ENCODE results near the gene LNPEP.

DNA sequence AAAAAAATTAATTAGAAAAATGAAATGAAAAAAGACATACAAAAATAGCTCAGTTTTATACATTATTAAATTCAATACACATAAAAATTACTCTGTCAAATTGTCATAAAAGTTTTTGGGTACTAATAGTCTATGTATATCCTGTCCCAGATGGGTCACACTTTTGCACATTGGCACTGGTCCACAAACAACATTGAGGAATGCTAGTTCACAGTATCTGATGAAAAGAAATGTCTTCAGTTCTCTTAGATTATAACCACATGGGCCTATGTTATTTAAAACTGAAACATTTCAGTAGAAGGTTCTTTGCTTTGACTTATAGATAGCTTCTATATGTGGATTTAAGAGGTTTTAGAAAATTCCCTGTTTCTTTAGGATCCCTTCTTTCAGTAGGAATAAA lies 39.8 kb downstream of the LNPEP start:
- TF ChIP-seq SP1 (CRISPR knock-in tag; conservative IDR thresholded peaks at IDR 0.05), result no peak
- TF ChIP-seq, protein P1, sequence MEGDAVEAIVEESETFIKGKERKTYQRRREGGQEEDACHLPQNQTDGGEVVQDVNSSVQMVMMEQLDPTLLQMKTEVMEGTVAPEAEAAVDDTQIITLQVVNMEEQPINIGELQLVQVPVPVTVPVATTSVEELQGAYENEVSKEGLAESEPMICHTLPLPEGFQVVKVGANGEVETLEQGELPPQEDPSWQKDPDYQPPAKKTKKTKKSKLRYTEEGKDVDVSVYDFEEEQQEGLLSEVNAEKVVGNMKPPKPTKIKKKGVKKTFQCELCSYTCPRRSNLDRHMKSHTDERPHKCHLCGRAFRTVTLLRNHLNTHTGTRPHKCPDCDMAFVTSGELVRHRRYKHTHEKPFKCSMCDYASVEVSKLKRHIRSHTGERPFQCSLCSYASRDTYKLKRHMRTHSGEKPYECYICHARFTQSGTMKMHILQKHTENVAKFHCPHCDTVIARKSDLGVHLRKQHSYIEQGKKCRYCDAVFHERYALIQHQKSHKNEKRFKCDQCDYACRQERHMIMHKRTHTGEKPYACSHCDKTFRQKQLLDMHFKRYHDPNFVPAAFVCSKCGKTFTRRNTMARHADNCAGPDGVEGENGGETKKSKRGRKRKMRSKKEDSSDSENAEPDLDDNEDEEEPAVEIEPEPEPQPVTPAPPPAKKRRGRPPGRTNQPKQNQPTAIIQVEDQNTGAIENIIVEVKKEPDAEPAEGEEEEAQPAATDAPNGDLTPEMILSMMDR (IDR thresholded peaks at IDR 0.05), result no peak
- TF ChIP-seq ZNF138 (CRISPR knock-in tag; conservative IDR thresholded peaks at IDR 0.05), result no peak
- no peak for TF ChIP-seq JUN (CRISPR knock-in tag; IDR thresholded peaks at IDR 0.05)
- no peak for TF ChIP-seq RORB (CRISPR knock-in tag; IDR thresholded peaks at IDR 0.05)

All from WTC11 (cell line).